ENCODE results near the gene KIF26A. TPM values are rescaled to one million over a fixed set of nuclear protein-coding genes. Genes with fewer than 3 reads are reported as not detected.

Gene KIF26A
- total RNA-seq, 1 experiment from 2014 or later: 61.0 TPM

DNA sequence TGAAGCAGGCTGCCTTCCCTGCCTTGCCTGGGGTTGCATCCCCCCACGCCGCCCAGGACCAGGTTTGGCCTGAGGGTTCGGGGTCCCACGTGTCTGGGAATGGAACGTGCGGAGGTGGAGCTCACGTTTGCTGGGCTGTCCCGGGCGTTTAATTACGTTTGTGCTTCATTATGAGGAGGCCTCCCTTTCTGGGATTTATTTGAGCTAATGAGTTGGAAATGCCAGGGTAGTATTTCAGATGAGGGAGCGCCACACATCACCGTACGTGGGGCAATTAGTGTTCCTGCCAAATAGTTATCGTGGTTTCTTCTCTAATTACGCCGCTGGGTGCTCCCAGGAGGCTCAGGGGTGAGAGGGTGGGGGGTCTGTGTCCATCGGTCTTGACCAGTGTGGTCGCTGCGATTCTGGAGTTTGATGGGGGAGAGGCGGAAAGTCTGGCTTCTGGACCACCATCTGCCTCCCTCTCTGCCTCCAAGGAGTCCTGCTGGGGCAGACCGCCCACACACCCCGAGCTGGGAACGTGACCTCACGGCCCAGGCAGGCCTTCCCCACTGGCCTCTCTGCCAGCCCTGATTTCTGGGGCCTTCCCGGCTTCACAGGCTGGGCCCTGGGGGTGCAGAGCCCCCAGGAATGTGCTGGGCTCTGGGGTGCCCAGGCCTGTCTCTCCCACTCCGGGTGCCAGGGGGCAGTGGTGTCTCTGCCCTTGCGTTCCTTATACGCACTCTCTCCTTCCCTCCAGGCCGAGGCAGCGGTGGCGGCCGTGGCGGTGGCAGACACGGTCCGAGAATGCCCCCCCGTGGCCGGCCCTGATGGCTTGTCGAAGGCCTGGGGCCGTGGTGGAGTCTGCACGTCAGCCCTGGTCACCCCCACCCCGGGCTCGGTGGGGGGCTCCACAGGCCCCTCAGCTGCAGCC, 18.9 kb downstream of the KIF26A start:
- Histone ChIP-seq H3K36me3 (replicated peaks; ENCODE audit: control insufficient read depth, insufficient read depth, low read length) (peaks cover 1% of the 10 kb centered on the region; the same call in 1 of the 2 replicates), H3K4me3 (ENCODE audit: insufficient read depth, low read depth, low read length) (no peak overlapping the region), H3K27me3 (ENCODE audit: control insufficient read depth, insufficient read depth, low read length) (no peaks in the 10 kb centered on the region)
- DNase-seq: peak; percentile 89

DNA sequence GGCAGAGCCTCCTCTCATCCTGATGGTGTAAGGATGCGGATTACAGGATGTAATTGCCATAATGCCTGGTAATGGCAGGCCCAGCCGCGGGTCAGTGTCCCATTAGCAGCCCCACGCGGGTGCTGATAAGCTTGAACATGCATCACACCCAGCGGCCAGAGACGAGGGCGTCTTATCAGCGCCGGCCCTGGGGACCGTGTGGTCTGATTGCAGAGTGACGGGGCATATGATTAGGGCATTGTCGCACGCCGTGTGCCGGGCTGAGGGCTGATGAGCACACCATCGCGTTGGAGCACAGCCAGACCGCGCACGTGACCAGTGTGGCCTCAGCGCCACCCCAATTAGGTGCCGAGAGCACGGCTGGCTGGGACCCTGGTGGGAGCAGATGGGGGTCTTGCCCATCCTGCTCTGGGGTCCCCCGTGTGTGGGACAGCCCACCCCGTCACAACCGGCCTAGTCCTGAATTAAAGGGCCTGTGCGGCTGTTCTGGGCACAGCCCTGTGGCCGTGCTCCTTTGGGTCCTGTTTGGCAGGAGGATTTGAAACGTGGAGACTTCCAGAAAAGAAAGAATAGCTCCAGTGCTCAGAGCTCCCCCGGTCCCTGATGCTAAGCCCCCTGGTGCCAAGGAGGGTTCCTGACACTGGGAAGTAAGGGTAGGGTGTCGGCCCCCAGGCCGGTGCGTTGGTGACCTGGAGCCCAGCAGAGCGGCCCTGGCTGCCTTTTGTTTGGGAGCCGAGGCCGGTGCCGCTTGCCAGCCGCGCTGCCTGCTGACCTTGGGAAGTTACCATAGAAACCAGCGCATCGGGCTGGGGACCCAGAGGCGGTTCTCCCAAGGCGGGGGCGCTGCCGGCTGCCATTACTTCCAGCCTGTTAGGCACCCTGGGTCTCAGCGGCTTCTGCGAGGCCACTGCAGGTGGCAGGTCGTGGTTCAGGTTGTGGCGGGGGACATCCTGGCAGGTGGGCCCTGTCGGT, 20.7 kb downstream of the KIF26A start:
- H3K36me3 ChIP-seq (replicated peaks; ENCODE audit: control insufficient read depth, insufficient read depth, low read length): no peaks in the 10 kb centered on the region
- no peaks in the 10 kb centered on the region for H3K27me3 ChIP-seq (ENCODE audit: control insufficient read depth, insufficient read depth, low read length)
- DNase-seq: no peak

DNA sequence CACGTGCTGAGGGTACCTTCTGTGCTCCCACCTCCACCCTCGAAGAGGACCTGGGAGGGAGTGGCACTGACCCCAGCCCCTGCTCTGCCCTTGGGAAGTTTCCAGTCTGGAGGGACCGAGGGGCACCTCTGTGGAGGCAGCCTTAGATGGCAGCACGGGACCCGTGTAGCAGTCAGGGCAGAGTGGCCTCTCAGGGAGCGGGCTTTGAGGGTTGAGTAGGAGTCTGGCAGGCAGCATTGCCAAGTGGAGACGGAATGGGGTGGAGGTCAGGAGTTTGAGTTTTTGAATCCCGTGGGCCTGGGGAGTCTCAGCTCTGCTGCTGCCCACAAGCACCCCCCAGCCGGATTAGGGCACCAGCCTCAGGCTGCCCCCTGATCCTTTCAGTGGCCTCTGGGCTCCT, 21.6 kb downstream of the KIF26A start:
- no peaks in the 10 kb centered on the region for H3K27me3 ChIP-seq (ENCODE audit: control insufficient read depth, insufficient read depth, low read length)
- DNase-seq: no peak
- no peak overlapping the region for H3K4me3 ChIP-seq (ENCODE audit: insufficient read depth, low read depth, low read length)
- H3K36me3 ChIP-seq (replicated peaks; ENCODE audit: control insufficient read depth, insufficient read depth, low read length): no peaks in the 10 kb centered on the region

More for the DNA sequence above, 20.7 kb downstream of the KIF26A start:
- H3K4me3 ChIP-seq (ENCODE audit: insufficient read depth, low read depth, low read length): no peak overlapping the region

DNA sequence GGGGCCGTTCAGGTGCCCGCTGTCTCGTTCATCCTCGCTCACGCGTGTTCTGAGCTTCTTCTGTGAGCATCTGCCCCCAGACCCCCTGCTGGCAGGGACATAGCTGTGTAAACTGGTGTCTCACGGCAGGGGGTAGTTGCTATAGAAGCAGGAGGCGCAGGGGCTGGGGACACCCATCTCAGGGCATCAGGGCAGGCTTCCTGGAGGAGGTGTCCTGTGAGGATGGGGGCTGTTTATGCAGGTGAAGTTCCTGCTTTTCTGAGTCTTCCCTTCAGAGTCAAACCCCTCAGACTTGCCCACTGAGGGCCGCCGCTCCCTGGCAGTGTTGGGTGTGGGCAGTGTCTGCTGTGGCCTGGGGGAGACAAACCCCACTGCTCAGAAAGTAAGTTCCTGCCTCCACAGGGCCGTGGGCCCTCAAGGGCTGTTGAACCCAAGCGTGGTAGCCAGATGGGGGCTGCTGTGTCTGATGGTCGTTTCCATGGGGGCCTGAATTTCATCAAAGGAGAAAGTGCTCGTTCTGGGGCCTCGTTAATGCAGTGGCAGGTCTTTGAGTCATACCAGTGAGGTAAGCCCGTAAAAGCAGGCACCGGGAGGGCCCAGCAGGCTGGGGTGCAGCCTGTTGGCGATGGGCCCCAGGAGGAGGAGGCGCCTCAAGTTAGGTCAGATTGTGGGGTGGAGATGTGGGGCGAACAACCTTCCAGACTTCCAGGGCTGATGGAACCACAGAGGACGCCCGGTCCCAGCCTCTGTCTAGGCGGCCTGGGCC, 23.4 kb downstream of the KIF26A start:
- H3K4me3 ChIP-seq (ENCODE audit: insufficient read depth, low read depth, low read length): no peak overlapping the region
- DNase-seq: no peak
- H3K27me3 ChIP-seq (ENCODE audit: control insufficient read depth, insufficient read depth, low read length): no peaks in the 10 kb centered on the region
- no peaks in the 10 kb centered on the region for H3K36me3 ChIP-seq (replicated peaks; ENCODE audit: control insufficient read depth, insufficient read depth, low read length)

DNA sequence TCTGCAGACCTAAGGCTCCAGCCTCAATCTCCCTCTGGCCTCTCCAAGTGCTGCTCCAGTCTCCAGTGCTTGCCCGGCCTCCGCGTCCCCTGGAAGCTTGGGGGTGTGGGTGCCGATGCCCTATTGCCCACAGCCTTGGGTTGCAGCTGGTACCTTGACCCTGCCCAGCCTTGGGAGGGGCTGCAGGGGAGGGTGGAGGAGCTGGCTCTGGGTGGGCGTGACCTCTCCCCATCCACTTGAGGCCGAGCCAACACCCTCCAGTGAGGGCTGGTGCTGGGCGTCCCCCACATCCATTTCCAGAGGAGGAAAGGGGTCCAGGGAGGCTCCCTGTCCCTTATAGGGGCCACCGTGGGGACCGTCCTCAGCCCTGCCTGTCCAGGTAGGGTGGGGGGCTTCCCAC, 24.1 kb downstream of the KIF26A start:
- Histone ChIP-seq H3K27me3 (ENCODE audit: control insufficient read depth, insufficient read depth, low read length) (no peaks in the 10 kb centered on the region), H3K4me3 (ENCODE audit: insufficient read depth, low read depth, low read length) (no peak overlapping the region), H3K36me3 (replicated peaks; ENCODE audit: control insufficient read depth, insufficient read depth, low read length) (no peaks in the 10 kb centered on the region)
- no peak for DNase-seq

DNA sequence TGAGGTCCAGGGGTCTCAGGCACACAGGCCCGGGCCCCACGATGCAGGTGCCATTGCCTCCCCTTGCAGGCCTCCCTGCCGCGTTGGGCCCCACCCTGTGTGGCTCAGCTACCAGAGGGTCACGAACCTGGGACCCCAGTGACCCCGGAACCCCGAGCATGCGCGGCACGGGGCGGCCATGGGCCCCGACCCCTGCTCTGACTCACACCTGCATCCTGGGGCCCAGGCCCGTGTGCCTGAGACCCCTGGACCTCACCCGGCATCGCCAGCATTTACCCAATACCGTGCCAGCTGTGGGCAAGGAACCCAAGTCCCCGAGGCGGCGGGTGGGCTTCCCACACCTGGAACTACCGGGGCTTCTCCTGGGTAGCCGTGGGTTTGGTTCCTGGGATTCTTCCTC, 25.2 kb downstream of the KIF26A start:
- no peak for DNase-seq
- Histone ChIP-seq H3K4me3 (ENCODE audit: insufficient read depth, low read depth, low read length) (no peak overlapping the region), H3K36me3 (replicated peaks; ENCODE audit: control insufficient read depth, insufficient read depth, low read length) (no peaks in the 10 kb centered on the region), H3K27me3 (ENCODE audit: control insufficient read depth, insufficient read depth, low read length) (no peaks in the 10 kb centered on the region)

DNA sequence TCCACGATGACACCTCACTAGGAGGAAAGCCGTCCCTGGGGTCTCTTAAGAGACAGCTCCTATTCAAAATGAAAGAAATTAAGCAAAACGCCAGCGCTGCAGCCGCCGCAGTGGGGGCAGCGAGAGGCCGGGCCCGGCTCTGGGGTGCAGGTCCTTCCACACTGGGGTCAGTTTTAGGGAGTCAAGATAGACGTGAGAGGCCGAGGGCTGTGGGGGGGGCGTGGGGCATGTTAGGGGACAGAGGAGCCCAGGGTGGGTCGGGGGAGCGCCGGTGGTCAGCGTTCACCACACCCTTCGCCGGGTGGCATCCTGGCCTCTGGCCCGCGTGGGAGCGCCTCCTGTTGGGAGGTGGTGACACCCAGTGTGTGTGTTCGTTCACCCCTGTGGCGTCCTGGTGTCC, 25.7 kb downstream of the KIF26A start:
- no peaks in the 10 kb centered on the region for H3K36me3 ChIP-seq (replicated peaks; ENCODE audit: control insufficient read depth, insufficient read depth, low read length)
- no peaks in the 10 kb centered on the region for H3K27me3 ChIP-seq (ENCODE audit: control insufficient read depth, insufficient read depth, low read length)
- DNase-seq: no peak
- no peak overlapping the region for H3K4me3 ChIP-seq (ENCODE audit: insufficient read depth, low read depth, low read length)

DNA sequence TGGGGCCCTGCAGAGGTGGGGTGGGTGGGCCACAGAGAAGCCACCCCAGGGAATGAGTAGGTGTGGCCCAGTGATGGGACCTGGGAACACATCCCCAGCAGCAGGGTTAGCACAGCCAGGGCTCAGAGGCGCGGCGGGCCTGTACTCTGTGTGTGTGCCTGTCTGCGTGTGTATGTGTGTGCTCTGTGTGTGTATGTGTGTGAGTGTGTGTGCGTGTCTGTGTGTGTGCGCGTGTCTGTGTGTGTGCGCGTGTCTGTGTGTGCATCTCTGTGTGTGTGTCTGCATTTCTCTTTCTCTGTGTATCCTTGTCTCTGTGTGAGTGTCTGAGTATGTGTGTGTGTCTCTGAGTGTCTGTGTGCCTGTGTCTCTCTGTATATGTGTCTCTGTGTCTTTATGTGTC, 26.1 kb downstream of the KIF26A start:
- H3K4me3 ChIP-seq (ENCODE audit: insufficient read depth, low read depth, low read length): no peak overlapping the region
- DNase-seq: no peak
- H3K27me3 ChIP-seq (ENCODE audit: control insufficient read depth, insufficient read depth, low read length): no peaks in the 10 kb centered on the region
- no peaks in the 10 kb centered on the region for H3K36me3 ChIP-seq (replicated peaks; ENCODE audit: control insufficient read depth, insufficient read depth, low read length)

DNA sequence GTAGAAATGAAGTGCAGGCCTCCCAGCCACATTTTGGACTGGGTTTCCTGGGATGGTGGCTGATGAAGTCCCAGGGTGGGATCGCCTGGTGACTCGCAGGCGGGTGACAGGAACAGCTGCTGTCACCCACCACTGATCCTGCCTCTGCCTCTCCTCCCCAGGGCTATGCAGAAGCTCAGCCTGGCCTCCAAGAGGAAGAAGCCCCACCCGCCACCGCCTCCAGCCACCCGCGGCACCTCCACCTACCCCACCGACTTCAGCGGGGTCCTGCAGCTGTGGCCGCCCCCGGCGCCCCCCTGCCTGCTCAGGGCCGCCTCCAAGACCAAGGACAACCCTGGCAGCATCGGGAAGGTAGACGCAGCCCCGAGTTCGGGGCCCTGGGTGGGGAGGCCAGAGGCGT, 28.3 kb downstream of the KIF26A start:
- DNase-seq: no peak
- H3K36me3 ChIP-seq (replicated peaks; ENCODE audit: control insufficient read depth, insufficient read depth, low read length): no peaks in the 10 kb centered on the region
- H3K27me3 ChIP-seq (ENCODE audit: control insufficient read depth, insufficient read depth, low read length): no peaks in the 10 kb centered on the region
- H3K4me3 ChIP-seq (ENCODE audit: insufficient read depth, low read depth, low read length): no peak overlapping the region

DNA sequence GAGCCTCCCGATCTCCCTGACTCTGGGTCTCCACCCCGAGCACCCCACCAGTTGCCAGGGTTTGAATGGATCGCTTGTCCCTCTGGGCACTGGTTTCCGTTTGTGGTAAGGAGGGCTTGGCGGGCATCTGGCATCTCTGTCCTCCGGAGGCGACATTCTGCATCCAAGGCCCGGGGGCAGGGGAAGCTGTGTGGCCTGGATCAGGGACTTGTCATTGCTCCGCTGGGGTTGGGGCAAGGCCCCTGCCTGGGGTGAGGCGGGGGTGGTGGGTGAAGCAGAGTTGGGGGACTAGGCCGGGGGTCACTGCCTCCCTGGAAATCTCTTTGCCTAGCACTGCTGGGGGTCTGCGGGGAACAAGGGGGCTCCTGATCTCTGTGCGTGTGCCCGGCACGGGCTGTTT, 30.2 kb downstream of the KIF26A start:
- peak; percentile 77 for DNase-seq
- H3K27me3 ChIP-seq (ENCODE audit: control insufficient read depth, insufficient read depth, low read length): no peaks in the 10 kb centered on the region
- no peak overlapping the region for H3K4me3 ChIP-seq (ENCODE audit: insufficient read depth, low read depth, low read length)

DNA sequence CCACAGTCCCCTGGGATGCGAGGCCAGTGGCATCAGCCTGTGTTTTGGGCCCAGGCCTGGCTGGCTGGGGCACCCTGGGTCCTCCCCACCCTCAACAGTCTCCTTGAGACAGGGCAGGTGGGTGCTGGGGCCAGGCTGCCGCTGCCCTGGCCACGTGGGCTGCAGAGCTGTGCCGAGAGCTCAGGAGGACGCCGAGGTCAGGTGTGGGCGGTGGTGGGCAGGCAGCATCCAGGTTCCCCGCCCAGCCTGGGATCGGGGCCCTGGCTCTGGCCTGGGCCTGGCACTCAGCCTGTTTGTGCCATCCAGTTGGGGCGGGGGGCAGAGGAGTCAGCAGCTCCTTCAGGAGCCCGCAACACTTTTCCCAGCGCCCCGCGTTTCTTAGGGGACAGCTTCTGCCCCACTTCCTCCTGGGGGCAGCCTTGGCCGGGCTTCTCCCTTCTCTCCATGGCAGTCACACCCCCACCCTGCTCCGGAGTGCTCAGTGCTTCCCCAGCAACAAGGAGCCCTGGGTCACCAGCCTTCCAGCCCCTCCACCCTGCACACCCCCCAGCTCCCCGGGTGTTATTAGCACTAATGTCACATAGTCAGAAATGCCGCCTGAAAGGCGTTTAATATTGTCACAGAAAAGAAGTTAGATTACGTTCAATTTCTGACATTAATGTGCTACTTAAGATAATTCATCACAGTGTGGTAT, 30.8 kb downstream of the KIF26A start:
- H3K4me3 ChIP-seq (ENCODE audit: insufficient read depth, low read depth, low read length): no peak overlapping the region
- peak; percentile 88 for DNase-seq

More for the DNA sequence above, 30.2 kb downstream of the KIF26A start:
- H3K36me3 ChIP-seq (replicated peaks; ENCODE audit: control insufficient read depth, insufficient read depth, low read length): no peaks in the 10 kb centered on the region

DNA sequence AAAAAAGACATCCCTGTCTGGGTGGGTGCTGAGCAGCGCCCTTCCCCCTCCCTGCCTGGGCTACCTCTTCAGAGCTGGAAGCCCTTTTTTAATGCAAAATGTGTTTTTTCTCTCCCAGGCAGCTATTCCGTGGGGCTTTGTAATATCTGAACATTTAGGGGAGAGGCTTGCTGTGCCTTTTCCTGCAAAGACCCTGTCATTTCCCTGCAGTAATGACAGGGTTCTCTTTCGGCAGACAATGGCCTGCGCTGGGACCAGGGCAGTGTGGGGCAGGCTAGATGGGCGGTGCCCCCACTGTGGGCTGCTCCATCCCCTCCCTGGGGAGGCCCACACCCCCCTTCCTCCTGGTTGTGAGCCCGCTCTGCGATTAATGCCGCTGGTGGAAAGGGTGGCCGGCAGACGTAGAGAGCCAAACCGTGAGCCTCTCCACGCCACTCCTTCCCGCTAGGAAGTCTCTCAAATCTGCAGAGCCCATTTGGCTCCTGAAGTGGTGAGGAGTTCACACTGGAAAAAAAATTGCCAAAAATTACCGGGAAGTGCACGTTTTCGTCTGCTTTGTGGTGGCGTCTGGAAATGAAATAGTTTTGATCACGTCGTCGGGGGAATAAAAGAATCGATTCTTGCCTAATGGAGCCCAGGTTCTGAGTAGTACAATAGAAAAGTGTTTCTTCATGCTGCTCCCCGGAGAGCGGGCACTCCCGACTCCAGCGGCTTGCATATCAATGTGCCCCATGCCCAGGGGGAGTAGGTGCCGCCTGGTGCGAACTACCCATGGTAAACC, 31.5 kb downstream of the KIF26A start:
- Histone ChIP-seq H3K4me3 (ENCODE audit: insufficient read depth, low read depth, low read length) (no peak overlapping the region), H3K36me3 (replicated peaks; ENCODE audit: control insufficient read depth, insufficient read depth, low read length) (no peaks in the 10 kb centered on the region; the same call in 1 of the 2 replicates), H3K27me3 (ENCODE audit: control insufficient read depth, insufficient read depth, low read length) (no peaks in the 10 kb centered on the region)
- peak; percentile 81 for DNase-seq

More for the DNA sequence above, 30.8 kb downstream of the KIF26A start:
- no peaks in the 10 kb centered on the region for H3K36me3 ChIP-seq (replicated peaks; ENCODE audit: control insufficient read depth, insufficient read depth, low read length)
- no peaks in the 10 kb centered on the region for H3K27me3 ChIP-seq (ENCODE audit: control insufficient read depth, insufficient read depth, low read length)

DNA sequence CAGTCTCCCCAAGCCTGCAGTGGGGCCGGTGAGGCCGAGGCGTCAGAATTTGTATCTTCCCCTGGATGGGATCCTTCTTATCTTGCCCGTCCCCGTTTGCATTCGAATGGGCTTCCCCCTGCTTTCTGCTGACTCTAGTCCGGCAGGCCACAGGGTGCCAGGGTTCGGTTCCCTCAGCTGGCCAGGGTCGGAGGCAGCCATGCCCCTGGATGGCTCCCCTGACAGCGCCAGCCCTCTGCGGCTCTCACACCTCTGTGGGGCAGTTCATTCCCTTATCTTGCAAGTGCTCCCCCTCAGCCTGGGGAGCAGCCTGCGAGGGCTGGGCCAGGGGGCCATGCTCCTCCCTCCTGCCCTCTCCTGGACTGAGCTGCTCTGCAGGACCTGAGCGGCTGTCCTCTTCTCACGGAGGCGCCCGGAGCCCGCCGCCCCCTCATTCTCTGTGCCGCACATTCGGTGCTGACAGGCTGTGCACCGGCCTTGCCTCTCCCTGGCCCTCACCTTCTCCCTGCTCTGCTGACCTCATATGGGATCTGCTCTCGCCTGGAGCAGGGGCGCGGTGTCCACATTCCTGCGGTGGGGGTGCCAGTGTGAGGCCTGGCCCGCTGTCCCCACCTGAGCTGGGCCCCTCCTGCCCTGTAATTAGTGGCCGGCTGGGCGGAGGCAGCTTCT, 32.8 kb downstream of the KIF26A start:
- H3K27me3 ChIP-seq (ENCODE audit: control insufficient read depth, insufficient read depth, low read length): no peaks in the 10 kb centered on the region
- no peaks in the 10 kb centered on the region; the same call in none of the 2 replicates for H3K36me3 ChIP-seq (replicated peaks; ENCODE audit: control insufficient read depth, insufficient read depth, low read length)
- no peak overlapping the region for H3K4me3 ChIP-seq (ENCODE audit: insufficient read depth, low read depth, low read length)
- DNase-seq: peak; percentile 95
